ENCODE data around the gene CIBAR2. TPM values are rescaled to one million over a fixed set of nuclear protein-coding genes. Genes with fewer than 3 reads are reported as not detected.

The CIBAR2 gene
- total and polyA plus RNA-seq, 10 of the 15 experiments (the other 5 are each of a cell fraction or from before 2014, with no cell fraction given), result 0.05 to 0.16 (median 0.07) TPM; not detected in 7

GRCh38 chr16:85093705-85094104, 18.6 kb downstream of the CIBAR2 start:
- Histone ChIP-seq H3K79me2 (ENCODE audit: control insufficient read depth, insufficient read depth, low read length) (no peaks in the 10 kb centered on the region), H2AFZ (ENCODE audit: control insufficient read depth, low read depth, low read length) (no peak overlapping the region), H3K4me3 (no peak overlapping the region), H3K36me3 (ENCODE audit: control insufficient read depth in 2 of 2, insufficient read depth in 2 of 2, low read length in 1 of 2) (no peaks in the 10 kb centered on the region; a peak in 1 of 4 replicates), H3K27me3 (replicated peaks in 1 of 2; ENCODE audit: control insufficient read depth in 2 of 2, insufficient read depth in 2 of 2, low read length in 1 of 2) (no peaks in the 10 kb centered on the region; a peak in 3 of 4 replicates), H4K20me1 (ENCODE audit: control insufficient read depth, insufficient read depth) (no peaks in the 10 kb centered on the region), H3K9me3 (replicated peaks; ENCODE audit: control insufficient read depth, insufficient read depth, low read length) (no peaks in the 10 kb centered on the region), H3K27ac (ENCODE audit: control insufficient read depth, insufficient read depth) (no peak overlapping the region), H3K4me1 (ENCODE audit: control insufficient read depth, insufficient read depth, low read length) (no peaks in the 10 kb centered on the region), H3K9ac (ENCODE audit: control insufficient read depth, insufficient read depth, low read length) (no peak overlapping the region), H3K4me2 (ENCODE audit: control insufficient read depth, insufficient read depth) (no peak overlapping the region)
- no peak for FAIRE-seq
- ChIA-PET CTCF (no interaction called here), POLR2A (no interaction called here), RAD21 (ENCODE audit: unreplicated experiment) (no interaction called here), SMC1A (ENCODE audit: uncharacterized antibody, unreplicated experiment) (no interaction called here)
- no peak for DNase-seq (ENCODE audit: low read depth, low spot score)
- intact Hi-C loops (cut with micrococcal nuclease; ENCODE audit: unreplicated experiment) (no loop called here), in situ Hi-C loops (cut with MboI) (no loop called here)
- 54% methylated on average over 13 of the region's 13 CpGs for WGBS (ENCODE audit: insufficient coverage, insufficient replicate concordance, low lambda C conversion rate, missing lambda C conversion rate)
- TF ChIP-seq, protein P1, sequence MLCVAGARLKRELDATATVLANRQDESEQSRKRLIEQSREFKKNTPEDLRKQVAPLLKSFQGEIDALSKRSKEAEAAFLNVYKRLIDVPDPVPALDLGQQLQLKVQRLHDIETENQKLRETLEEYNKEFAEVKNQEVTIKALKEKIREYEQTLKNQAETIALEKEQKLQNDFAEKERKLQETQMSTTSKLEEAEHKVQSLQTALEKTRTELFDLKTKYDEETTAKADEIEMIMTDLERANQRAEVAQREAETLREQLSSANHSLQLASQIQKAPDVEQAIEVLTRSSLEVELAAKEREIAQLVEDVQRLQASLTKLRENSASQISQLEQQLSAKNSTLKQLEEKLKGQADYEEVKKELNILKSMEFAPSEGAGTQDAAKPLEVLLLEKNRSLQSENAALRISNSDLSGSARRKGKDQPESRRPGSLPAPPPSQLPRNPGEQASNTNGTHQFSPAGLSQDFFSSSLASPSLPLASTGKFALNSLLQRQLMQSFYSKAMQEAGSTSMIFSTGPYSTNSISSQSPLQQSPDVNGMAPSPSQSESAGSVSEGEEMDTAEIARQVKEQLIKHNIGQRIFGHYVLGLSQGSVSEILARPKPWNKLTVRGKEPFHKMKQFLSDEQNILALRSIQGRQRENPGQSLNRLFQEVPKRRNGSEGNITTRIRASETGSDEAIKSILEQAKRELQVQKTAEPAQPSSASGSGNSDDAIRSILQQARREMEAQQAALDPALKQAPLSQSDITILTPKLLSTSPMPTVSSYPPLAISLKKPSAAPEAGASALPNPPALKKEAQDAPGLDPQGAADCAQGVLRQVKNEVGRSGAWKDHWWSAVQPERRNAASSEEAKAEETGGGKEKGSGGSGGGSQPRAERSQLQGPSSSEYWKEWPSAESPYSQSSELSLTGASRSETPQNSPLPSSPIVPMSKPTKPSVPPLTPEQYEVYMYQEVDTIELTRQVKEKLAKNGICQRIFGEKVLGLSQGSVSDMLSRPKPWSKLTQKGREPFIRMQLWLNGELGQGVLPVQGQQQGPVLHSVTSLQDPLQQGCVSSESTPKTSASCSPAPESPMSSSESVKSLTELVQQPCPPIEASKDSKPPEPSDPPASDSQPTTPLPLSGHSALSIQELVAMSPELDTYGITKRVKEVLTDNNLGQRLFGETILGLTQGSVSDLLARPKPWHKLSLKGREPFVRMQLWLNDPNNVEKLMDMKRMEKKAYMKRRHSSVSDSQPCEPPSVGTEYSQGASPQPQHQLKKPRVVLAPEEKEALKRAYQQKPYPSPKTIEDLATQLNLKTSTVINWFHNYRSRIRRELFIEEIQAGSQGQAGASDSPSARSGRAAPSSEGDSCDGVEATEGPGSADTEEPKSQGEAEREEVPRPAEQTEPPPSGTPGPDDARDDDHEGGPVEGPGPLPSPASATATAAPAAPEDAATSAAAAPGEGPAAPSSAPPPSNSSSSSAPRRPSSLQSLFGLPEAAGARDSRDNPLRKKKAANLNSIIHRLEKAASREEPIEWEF (IDR thresholded peaks at IDR 0.05; ENCODE audit: insufficient replicate concordance, low read depth, low read length), result no peak
- TF ChIP-seq ASH2L (IDR thresholded peaks at IDR 0.05; ENCODE audit: borderline replicate concordance, low read depth), result no peak
- no peak for TF ChIP-seq RBBP5 (conservative IDR thresholded peaks at IDR 0.05)
- no peak for TF ChIP-seq POLR2A (IDR thresholded peaks at IDR 0.05; ENCODE audit: low read depth, low read length)
- no TSS peak for BruUV-seq (replicated peaks)
- ATAC-seq, result no peak
